ENCODE measurements around the gene STARD9. TPM values are rescaled to one million over a fixed set of nuclear protein-coding genes. Genes with fewer than 3 reads are reported as not detected.
A peak's percentile ranks its signal among the peaks of the same experiment; 100 is the strongest.

Gene STARD9
- total and polyA plus RNA-seq, 2 of the 13 experiments (the other 11 are each of a cell fraction or from before 2014, with no cell fraction given) = 5.3 to 7.5 TPM

- TF ChIP-seq GMEB2 (CRISPR knock-in tag; IDR thresholded peaks at IDR 0.05; ENCODE audit: low read depth) (peak; percentile 61), MTA1 (CRISPR knock-in tag; IDR thresholded peaks at IDR 0.05; ENCODE audit: borderline replicate concordance) (no peak), STAG1 (CRISPR knock-in tag; IDR thresholded peaks at IDR 0.05) (no peak), FOXK2 (IDR thresholded peaks at IDR 0.05) (no peak), ZSCAN30 (CRISPR knock-in tag; IDR thresholded peaks at IDR 0.05) (no peak), HMG20A (CRISPR knock-in tag; IDR thresholded peaks at IDR 0.05; ENCODE audit: borderline replicate concordance) (no peak), LBX2 (CRISPR knock-in tag; IDR thresholded peaks at IDR 0.05; ENCODE audit: borderline replicate concordance) (no peak), ZNF589 (CRISPR knock-in tag; conservative IDR thresholded peaks at IDR 0.05) (no peak), ZNF703 (CRISPR knock-in tag; IDR thresholded peaks at IDR 0.05; ENCODE audit: borderline replicate concordance) (peak; percentile 52; the same call in 1 of the 2 replicates), SOX6 (IDR thresholded peaks at IDR 0.05) (no peak), SOX6 (CRISPR knock-in tag; IDR thresholded peaks at IDR 0.05) (peak; percentile 63; the same call in 1 of the 2 replicates), ARID2 (CRISPR knock-in tag; IDR thresholded peaks at IDR 0.05; ENCODE audit: borderline replicate concordance) (no peak), KAT8 (CRISPR knock-in tag; IDR thresholded peaks at IDR 0.05) (peak; percentile 98), ZNF616 (CRISPR knock-in tag; IDR thresholded peaks at IDR 0.05; ENCODE audit: low read depth) (no peak), ZNF234 (CRISPR knock-in tag; conservative IDR thresholded peaks at IDR 0.05) (0 out of 2 replicates have a peak, but pooled peaks have one; percentile 53), SAFB2 (CRISPR knock-in tag; IDR thresholded peaks at IDR 0.05; ENCODE audit: borderline replicate concordance, low read depth) (peak; percentile 70; the same call in 1 of the 2 replicates), PBX3 (CRISPR knock-in tag; IDR thresholded peaks at IDR 0.05; ENCODE audit: borderline replicate concordance) (no peak), POLR2G (IDR thresholded peaks at IDR 0.05; ENCODE audit: low read depth, low read length) (peak; percentile 95), ZSCAN25 (CRISPR knock-in tag; IDR thresholded peaks at IDR 0.05) (peak; percentile 43; the same call in 1 of the 2 replicates), ZSCAN9 (CRISPR knock-in tag; IDR thresholded peaks at IDR 0.05; ENCODE audit: borderline replicate concordance) (peak; percentile 71), ZSCAN12 (CRISPR knock-in tag; IDR thresholded peaks at IDR 0.05) (no peak; the same call in 1 of the 2 replicates), TAF15 (IDR thresholded peaks at IDR 0.05; ENCODE audit: low read depth, low read length, poor library complexity, severe bottlenecking) (no peak), CCDC6 (CRISPR knock-in tag; IDR thresholded peaks at IDR 0.05) (peak; percentile 91), TGIF2 (CRISPR knock-in tag; IDR thresholded peaks at IDR 0.05) (peak; percentile 80), GFI1 (CRISPR knock-in tag; IDR thresholded peaks at IDR 0.05; ENCODE audit: borderline replicate concordance) (peak; percentile 28; the same call in 1 of the 2 replicates), MYC (CRISPR knock-in tag; IDR thresholded peaks at IDR 0.05; ENCODE audit: borderline replicate concordance) (peak; percentile 85; the same call in 1 of the 2 replicates)
Observed at GRCh38 chr15:42548249-42549031, 27.0 kb upstream of the STARD9 start, which contains the start of the genes HAUS2 and LRRC57 (continued).
